Prostate gland (tissue), 2 donors: Measurements from ENCODE around the gene ACCSL.

ENCODE experiments used
- CTCF ChIP-seq, 4 experiments: fragments of 200-600 bp in 2 of 4; fragments of 450-650 bp in 2 of 4; sonication (generic) in 2 of 4; IDR thresholded peaks; 1 replicate in 3 of 4; 2 replicates in 1 of 4; pipeline ENCODE4 v1.5.1; 2016 to 2019; ENCODE audit warnings: antibody characterized with exemption in 4 of 4, mild to moderate bottlenecking in 2 of 4, moderate library complexity in 2 of 4
- POLR2A ChIP-seq: fragments of 450-650 bp; IDR thresholded peaks from one replicate; pipeline ENCODE4 v1.6.1; 2016; ENCODE audit warnings: antibody characterized with exemption, mild to moderate bottlenecking
- POLR2AphosphoS5 ChIP-seq: sonication (generic); formaldehyde crosslinking; IDR thresholded peaks from one replicate; pipeline ENCODE4 v1.6.1; 2017; ENCODE audit warnings: antibody characterized with exemption

- TF ChIP-seq CTCF (IDR thresholded peaks at IDR 0.05) (no peak), POLR2A (no peak), POLR2AphosphoS5 (no peak)
Measured at GRCh38 chr11:44005956-44006355, 41.8 kb upstream of the ACCSL start.
